ENCODE results near the gene OMD.

The OMD gene, protein sequence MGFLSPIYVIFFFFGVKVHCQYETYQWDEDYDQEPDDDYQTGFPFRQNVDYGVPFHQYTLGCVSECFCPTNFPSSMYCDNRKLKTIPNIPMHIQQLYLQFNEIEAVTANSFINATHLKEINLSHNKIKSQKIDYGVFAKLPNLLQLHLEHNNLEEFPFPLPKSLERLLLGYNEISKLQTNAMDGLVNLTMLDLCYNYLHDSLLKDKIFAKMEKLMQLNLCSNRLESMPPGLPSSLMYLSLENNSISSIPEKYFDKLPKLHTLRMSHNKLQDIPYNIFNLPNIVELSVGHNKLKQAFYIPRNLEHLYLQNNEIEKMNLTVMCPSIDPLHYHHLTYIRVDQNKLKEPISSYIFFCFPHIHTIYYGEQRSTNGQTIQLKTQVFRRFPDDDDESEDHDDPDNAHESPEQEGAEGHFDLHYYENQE

GRCh38 chr9:92424340-92424739 lies at the start of gene OMD:
Gene OMD, minus strand, starts transcription at chr9:92424471. Its CDS starts 6,913 bp downstream, at chr9:92417558.
- no peak for DNase-seq

DNA sequence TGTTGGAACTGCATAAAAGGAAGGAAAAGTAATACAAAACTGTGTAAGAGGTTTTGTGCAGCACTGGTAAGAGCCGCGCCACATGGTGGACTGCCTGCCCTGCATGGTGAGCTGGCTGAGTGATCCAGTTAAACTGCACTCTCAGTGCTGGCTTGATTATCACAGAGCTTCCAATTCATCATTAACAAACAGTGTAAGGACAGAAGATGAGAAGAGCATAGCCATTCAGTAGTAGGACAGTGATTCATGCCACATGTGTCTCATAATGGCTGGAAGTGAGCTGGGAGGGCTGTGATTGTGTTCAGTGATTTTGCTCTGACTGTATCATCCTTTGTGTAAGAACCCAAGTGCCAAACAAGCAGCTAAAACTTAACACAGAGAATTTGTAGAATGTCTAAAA lies 43.9 kb upstream of the OMD start:
- DNase-seq: no peak

DNA sequence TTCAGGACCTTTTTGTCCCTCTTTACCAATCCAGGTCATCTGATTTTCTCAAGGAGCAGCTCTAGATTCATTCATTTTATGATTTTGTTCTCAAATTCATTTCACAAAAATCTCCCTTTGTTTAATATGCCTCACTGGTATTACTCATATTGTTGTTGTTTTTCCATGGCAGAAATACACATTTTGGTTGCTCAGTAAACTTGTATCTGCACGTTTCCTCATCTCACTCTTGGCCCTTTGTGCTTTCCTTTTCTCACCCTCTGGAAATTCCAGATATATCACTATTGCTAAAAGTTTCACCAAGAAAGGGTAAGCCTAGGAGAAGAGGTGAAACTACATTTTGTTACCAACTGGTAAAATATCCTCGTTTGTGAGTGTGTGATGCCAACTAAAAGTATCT lies 43.2 kb upstream of the OMD start:
- no peak for DNase-seq

DNA sequence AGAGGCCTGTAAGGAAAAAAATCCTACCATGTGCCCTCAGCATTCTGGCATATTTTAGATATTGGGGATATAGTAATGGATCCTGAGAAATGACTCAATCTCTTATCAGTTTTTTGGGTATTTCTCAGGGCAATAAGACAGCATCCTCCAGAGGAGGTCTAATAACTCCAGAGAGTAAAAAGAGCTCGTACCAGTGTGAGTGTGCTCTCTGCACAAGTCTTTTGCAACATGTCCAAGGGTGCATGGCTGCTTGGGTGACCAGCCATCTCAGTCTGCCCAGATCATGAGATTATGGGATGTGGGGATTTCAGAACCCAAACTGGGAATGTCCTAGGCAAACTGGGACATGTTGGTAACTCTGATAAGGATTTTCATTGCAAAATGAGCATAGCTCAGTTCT lies 42.8 kb upstream of the OMD start:
- DNase-seq: no peak

DNA sequence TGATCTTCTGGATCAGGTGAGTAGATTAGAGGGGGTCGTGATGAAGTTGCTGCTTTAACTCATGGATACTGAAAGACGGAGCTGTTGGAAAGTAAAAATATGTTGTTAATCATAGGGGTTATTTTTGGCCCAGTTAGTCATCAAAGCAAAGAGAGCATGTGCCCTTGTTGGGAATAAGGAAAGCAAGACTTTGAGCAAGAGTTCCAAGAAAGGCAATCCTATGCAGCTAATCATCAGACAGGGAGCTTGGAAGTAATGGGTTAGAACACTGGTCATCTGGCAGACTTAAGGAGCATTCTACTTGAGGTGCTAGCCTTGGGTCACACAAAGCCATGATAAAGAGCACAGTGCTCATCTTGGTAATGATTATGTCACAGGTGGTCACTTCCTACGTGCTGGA lies 39.7 kb upstream of the OMD start:
- DNase-seq: no peak

GRCh38 chr9:92463387-92463786 lies 39.1 kb upstream of the OMD start:
- DNase-seq: no peak

- no peak for DNase-seq
Observed at GRCh38 chr9:92457576-92457975, 33.3 kb upstream of the OMD start.

DNA sequence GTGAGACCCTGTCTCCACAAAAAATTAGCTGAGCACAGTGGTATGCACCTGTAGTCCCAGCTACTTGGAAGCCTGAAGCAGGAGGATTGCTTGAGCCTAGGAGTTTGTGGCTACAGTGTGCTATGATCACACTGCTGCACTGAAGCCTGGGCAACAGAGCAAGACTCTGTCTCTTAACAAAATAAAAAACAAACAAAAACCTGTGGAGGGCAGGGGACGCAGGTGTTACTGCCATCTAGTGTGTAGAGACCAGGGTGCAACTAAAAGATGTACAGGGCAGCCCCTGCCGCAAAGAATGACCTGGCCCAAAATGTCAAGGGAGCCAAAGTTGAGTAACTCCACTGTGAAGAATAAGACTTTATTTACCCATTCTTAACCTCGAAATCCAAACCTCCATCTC lies 30.9 kb upstream of the OMD start:
- no peak for DNase-seq

DNA sequence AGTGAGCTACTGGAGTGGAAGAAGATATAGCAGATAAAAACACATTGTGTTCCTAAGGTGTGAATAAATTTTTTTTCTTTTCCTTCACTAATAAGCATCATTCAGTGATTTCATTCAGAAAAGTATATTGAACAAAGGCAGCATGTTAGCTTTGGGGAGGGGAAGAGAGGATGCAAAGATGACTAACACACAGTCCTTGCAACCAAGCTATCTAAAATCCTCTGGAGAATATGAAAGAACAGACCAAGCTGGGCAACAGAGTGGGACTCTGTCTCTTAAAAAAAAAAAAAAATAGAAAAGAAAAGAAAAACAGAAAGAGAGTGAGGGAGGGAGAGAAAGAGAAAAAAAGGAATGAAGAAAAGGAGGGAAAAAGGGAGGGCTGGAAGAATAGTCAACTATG lies 22.3 kb upstream of the OMD start:
- no peak for DNase-seq

GRCh38 chr9:92444841-92445240 lies 20.6 kb upstream of the OMD start:
- DNase-seq: no peak

DNA sequence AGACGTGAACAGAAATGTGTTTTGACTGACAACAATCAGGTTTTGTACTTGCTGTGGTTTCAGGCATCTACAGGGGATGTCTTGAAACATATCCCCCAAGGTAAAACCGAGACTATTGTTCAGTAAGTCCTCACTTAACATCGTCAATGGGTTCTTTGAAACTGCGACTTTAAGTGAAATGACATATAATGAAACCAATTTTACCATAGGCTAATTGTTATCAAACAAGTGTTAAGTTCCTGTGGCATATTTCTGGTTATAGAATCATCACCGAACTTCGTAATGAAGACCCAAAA lies 16.4 kb upstream of the OMD start:
- no peak for DNase-seq

- no peak for DNase-seq
Observed at GRCh38 chr9:92439921-92440750, 15.9 kb upstream of the OMD start.

GRCh38 chr9:92438900-92439526 lies 14.7 kb upstream of the OMD start:
- DNase-seq: no peak

- no peak for DNase-seq
Observed at GRCh38 chr9:92435263-92435662, 11.0 kb upstream of the OMD start.

DNA sequence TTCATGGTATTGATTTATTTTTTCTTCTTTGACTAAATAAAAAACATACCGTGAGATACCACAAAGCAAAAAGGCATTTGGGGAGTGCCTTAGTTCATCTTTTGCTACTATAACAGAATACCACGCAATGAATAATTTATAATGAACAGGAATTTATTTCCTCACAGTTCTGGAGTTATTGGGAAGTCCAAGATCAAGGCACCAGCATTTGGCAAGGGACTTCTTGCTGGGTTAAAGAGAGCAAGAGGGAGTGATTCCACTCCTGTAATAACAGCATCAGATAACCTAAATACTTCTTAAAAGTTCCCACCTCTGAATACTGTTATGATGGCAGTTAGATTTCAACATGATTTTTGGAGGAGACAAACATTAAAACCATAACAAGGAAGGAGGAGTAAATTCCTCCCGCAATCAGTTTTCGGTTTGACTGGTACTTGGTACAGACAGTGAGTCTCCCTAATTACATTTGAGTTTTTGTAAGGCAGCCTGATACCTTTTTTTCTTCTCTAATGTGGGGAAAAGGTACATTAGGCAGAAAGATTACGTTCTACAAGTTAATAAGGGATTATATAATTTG lies 8.8 kb upstream of the OMD start:
- DNase-seq: no peak

DNA sequence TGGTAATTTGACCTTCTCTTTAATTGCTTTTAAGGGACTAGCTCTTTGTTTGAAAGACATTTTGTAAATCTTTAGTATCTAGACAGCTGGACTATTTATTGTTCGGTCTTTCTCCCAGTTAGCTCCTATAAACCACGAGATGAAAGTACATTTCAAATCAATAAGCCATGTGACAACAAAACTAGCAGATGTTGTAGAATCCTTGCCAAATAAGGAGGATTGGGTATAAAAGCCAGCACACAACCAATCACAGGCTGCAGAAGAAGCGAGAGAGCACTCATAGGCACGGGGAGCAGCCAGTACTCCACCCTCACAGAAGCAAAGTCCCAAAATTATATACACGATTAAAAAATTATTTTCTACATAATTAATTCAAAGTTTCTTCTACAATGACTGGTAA lies 8.1 kb upstream of the OMD start:
- DNase-seq: no peak

GRCh38 chr9:92429836-92430235 lies 5.6 kb upstream of the OMD start:
- DNase-seq: no peak

DNA sequence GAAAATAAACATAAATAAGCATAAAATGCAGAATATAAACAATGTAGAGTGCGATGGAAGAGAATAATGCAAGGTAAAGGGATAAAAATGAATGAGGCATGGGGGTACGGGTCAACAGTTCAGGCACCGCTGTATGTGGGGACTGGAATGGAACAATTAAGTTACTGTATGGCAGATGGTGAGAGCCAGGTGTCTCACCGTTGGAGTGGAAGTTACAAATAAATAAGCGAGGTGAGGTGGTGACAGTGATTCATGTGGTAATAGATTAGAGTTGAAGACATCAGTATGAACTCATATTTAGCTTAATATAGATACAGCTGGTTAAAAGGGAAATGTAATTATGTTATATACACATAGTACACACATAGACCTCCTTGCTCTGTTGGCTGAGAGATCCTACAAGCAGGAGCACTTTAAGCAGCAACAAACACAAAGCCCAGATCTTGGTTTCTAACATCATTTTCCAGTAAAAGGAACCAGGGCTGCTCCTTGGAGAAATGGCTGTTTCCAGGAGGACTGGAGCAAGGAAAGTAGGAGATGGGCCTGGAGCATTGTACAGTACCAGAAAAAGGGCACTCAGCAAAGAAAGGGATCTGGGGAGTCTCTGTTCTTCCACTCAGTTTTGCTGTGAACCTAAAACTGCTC lies 2.4 kb upstream of the OMD start:
- DNase-seq: no peak

DNA sequence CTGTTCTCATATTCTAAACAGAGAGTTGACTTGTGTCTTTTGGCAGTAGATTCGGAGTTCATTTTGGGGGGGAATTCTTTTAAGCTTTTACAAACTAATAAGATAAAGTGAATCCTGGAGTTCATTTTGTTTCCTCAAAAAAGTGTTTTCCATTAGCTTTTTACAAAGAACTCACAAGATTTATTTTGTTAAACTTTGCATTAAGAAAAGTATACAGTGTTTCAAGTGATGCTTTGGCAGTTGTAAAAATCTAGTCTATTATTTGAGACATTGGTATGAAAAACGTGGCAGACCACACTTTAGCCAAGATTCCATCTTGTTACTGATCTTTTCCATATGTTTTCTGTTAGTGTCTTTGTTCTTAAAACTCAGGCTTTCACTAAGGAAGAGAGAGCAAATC lies 1.2 kb upstream of the OMD start:
- DNase-seq: no peak

DNA sequence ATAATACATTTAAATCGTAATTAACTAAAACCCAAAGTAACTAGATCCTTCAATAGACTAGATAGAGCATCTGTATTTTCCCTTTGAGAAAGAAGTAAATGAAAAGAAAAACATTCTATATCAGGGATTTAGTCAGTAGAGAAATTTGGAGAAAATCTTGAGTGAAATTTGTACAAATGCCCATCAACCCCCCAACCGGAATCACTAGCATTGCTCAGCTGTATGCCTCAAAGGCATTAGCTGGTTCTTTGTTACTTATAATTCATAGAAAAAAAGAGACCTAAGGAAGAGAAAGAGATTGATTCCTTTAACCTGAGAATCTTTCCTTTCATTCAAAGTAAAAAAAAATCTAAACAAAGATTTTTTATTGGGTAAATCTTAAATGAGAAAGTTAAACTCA lies 659 bp downstream of the OMD start:
- no peak for DNase-seq

DNA sequence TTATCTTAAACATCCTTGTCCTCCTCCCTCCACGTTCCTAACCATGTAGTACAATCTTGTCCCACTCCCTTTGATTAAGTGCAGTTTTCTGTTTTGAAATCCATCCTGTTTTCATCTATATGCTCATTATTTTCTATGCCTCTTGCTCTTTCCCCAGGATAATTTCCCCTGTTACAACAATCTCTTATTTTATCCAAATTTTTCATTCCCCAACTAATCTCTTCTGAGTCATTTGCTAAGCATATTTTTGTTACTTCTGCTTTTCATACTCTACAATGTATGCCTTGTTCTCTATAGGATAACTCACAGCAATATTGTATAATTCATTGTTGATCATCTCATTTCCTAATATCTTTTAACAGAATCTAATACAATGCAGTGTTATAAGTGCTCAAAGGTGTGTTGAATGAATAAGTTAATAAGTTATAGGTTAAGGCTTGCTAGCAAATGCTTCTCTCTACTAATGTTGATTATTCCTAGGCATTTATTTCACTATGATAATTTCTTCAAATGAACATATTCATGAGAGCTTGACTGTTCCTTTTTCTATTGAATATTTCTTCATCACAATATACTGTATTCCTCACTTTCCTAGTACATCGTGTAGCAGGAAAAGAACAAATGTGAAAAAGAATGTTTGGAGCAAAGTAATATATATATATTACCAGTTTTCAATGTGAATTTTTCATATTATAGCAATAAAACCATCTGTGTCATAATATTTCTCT lies 1.5 kb downstream of the OMD start:
- no peak for DNase-seq

GRCh38 chr9:92414566-92414965 lies 9.7 kb downstream of the OMD start:
- DNase-seq: no peak

Measured in islet precursor cell (in vitro differentiated cells).